Breast epithelium (tissue), 4 donors: ENCODE results near the gene MMP3. TPM values are rescaled to one million over a fixed set of nuclear protein-coding genes. Genes with fewer than 3 reads are reported as not detected.

Experiments used
- DNase-seq, 2 donors: peaks; one replicate each; pipeline ENCODE4 v3.0.0-alpha.2; 2019; ENCODE audit warnings: low spot score in 2 of 2
- H3K27ac ChIP-seq, 2 donors: fragments of 200-600 bp; sonication (generic) in 1 of 2; one replicate each; pipeline ENCODE4 v1.5.1; 2016 to 2019; ENCODE audit warnings: mild to moderate bottlenecking in 1 of 2
- H3K27me3 ChIP-seq, 2 donors: fragments of 200-600 bp; sonication (generic) in 1 of 2; one replicate each; pipeline versions ENCODE4 v1.5.1 to v1.6.0; 2017 to 2019; ENCODE audit warnings: control low read depth in 1 of 2, mild to moderate bottlenecking in 1 of 2
- H3K36me3 ChIP-seq: fragments of 200-600 bp; one replicate; pipeline ENCODE4 v1.5.1; 2019
- H3K4me1 ChIP-seq, 2 donors: fragments of 200-600 bp; sonication (generic); one replicate each; pipeline ENCODE4 v1.5.1; 2016 to 2019; ENCODE audit warnings: control low read depth in 1 of 2
- H3K4me3 ChIP-seq, 3 donors: fragments of 200-600 bp; sonication (generic); 1 replicate in 2 of 3; 2 replicates in 1 of 3; pipeline ENCODE4 v1.5.1; 2016 to 2019; ENCODE audit warnings: mild to moderate bottlenecking in 3 of 3, moderate library complexity in 2 of 3
- H3K9me3 ChIP-seq, 2 donors: fragments of 200-600 bp; sonication (generic) in 1 of 2; one replicate each; pipeline ENCODE4 v1.5.1; 2016 to 2019; ENCODE audit warnings: control low read depth in 1 of 2
- POLR2A ChIP-seq: fragments of 450-650 bp; IDR thresholded peaks from one replicate; pipeline ENCODE4 v1.6.1; 2016; ENCODE audit warnings: antibody characterized with exemption, mild to moderate bottlenecking, moderate library complexity
- POLR2AphosphoS5 ChIP-seq, 3 donors: sonication (generic); formaldehyde crosslinking; IDR thresholded peaks; one replicate each; pipeline ENCODE4 v1.6.1; 2017; ENCODE audit warnings: antibody characterized with exemption in 3 of 3
- intact Hi-C: fragments of 100-400 bp; cut with DNase I; formaldehyde crosslinking; loops from one replicate; pipeline ENCODE4 v1.15.1; 2023; ENCODE audit warnings: low total_unique reads
- total RNA-seq, 3 donors: library from RNA; depleted of rRNA; stranded (reverse); fragments of >200 nt; gene quantifications; one replicate each; pipeline ENCODE4 v1.1.0, GENCODE V29; 2016
- TF ChIP-seq, protein P1 (sequence below), 3 donors: fragments of 450-650 bp; IDR thresholded peaks; one replicate each; pipeline ENCODE4 v1.5.1; 2016 to 2017; ENCODE audit warnings: antibody characterized with exemption in 3 of 3, mild to moderate bottlenecking in 3 of 3, moderate library complexity in 3 of 3

Gene MMP3
- total RNA-seq, result 10 to 100 TPM; 11.0 to 63.4 (median 23.9) TPM

- intact Hi-C loops, result no loop called here
- H3K4me3 ChIP-seq, result no peak within 1 kb of the TSS
- H3K27ac ChIP-seq, result no peak within 1 kb of the TSS
- no peak for DNase-seq
- H3K9me3 ChIP-seq, result no peaks in the 10 kb centered on the region
- no peaks in the 10 kb centered on the region for H3K4me1 ChIP-seq
- TF ChIP-seq POLR2A, result no peak
- H3K36me3 ChIP-seq, result no peaks in the 10 kb centered on the region
- H3K27me3 ChIP-seq, result no peaks in the 10 kb centered on the region
Observed at GRCh38 chr11:102843489-102843888, at the start of gene MMP3. Gene MMP3, minus strand, starts transcription at chr11:102843609. Its CDS starts 63 bp downstream, at chr11:102843546.

DNA sequence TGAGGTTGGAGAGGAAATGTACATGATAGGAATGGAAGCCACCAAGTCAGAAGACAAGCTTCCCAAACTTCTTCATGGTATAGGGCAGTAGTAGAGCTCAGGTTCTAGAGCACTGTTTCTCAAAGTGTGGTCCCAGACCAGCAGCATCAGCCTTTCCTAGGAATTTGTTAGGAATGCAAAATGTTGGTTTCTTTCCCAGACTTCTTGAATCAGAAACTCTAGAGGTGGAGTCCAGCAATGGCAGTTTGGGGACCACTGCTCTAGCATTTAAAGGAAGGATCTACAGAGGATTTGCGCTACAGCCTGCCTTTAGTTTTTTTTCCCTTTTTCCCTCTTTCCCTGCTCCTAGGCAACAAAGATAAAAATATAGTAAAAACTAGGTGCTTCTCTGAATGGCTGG is 48.3 kb upstream of the MMP3 start:
- no peaks in the 10 kb centered on the region for H3K4me1 ChIP-seq
- H3K27ac ChIP-seq, result no peak overlapping the region
- no peaks in the 10 kb centered on the region for H3K36me3 ChIP-seq
- DNase-seq, result no peak
- no peaks in the 10 kb centered on the region for H3K27me3 ChIP-seq
- TF ChIP-seq, protein P1, sequence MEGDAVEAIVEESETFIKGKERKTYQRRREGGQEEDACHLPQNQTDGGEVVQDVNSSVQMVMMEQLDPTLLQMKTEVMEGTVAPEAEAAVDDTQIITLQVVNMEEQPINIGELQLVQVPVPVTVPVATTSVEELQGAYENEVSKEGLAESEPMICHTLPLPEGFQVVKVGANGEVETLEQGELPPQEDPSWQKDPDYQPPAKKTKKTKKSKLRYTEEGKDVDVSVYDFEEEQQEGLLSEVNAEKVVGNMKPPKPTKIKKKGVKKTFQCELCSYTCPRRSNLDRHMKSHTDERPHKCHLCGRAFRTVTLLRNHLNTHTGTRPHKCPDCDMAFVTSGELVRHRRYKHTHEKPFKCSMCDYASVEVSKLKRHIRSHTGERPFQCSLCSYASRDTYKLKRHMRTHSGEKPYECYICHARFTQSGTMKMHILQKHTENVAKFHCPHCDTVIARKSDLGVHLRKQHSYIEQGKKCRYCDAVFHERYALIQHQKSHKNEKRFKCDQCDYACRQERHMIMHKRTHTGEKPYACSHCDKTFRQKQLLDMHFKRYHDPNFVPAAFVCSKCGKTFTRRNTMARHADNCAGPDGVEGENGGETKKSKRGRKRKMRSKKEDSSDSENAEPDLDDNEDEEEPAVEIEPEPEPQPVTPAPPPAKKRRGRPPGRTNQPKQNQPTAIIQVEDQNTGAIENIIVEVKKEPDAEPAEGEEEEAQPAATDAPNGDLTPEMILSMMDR (IDR thresholded peaks at IDR 0.05), result no peak
- no peak for TF ChIP-seq POLR2AphosphoS5 (IDR thresholded peaks at IDR 0.05)
- TF ChIP-seq POLR2A, result no peak
- H3K9me3 ChIP-seq, result no peaks in the 10 kb centered on the region
- intact Hi-C loops, result no loop called here
- H3K4me3 ChIP-seq, result no peak overlapping the region

DNA sequence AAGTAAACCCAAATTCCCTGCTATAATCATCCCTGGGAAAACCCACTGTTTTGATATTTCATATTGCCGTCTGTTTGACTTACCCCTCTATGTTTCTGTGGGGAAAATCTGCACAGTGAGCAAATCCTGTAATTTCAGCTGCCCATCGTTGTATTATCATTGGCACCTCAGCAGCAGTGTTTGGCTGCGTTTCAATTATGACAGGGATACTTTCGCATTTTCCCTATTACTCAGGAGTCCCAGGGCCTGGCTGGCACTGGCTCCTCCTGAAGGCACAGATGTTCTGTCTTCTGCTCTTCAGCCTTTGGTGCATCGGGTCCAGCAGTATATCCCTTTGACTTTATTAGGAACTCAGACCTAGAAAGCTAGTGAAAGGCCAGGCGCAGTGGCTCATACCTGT is 43.6 kb upstream of the MMP3 start:
- Histone ChIP-seq H3K27me3 (no peaks in the 10 kb centered on the region), H3K36me3 (no peaks in the 10 kb centered on the region), H3K4me1 (no peaks in the 10 kb centered on the region), H3K9me3 (no peaks in the 10 kb centered on the region), H3K4me3 (no peak overlapping the region), H3K27ac (no peak overlapping the region)
- intact Hi-C loops, result no loop called here
- DNase-seq, result no peak
- TF ChIP-seq, protein P1 (IDR thresholded peaks at IDR 0.05), result no peak
- TF ChIP-seq POLR2A (no peak), POLR2AphosphoS5 (IDR thresholded peaks at IDR 0.05) (no peak)

GRCh38 chr11:102883141-102883540 is 39.7 kb upstream of the MMP3 start:
- H3K4me1 ChIP-seq, result no peaks in the 10 kb centered on the region
- DNase-seq, result no peak
- H3K27me3 ChIP-seq, result no peaks in the 10 kb centered on the region
- intact Hi-C loops, result no loop called here
- no peaks in the 10 kb centered on the region for H3K36me3 ChIP-seq
- no peak overlapping the region for H3K4me3 ChIP-seq
- no peaks in the 10 kb centered on the region for H3K9me3 ChIP-seq
- no peak overlapping the region for H3K27ac ChIP-seq
- TF ChIP-seq, protein P1 (IDR thresholded peaks at IDR 0.05), result no peak
- no peak for TF ChIP-seq POLR2AphosphoS5 (IDR thresholded peaks at IDR 0.05)

GRCh38 chr11:102882389-102883024 is 39.1 kb upstream of the MMP3 start:
- intact Hi-C loops, result no loop called here

More at GRCh38 chr11:102882389-102883024, 39.1 kb upstream of the MMP3 start:
- Histone ChIP-seq H3K4me3 (no peak overlapping the region), H3K9me3 (no peaks in the 10 kb centered on the region), H3K4me1 (no peaks in the 10 kb centered on the region), H3K27ac (no peak overlapping the region), H3K36me3 (no peaks in the 10 kb centered on the region), H3K27me3 (no peaks in the 10 kb centered on the region)
- TF ChIP-seq POLR2A (no peak), POLR2AphosphoS5 (IDR thresholded peaks at IDR 0.05) (no peak)
- TF ChIP-seq, protein P1 (IDR thresholded peaks at IDR 0.05), result no peak
- no peak for DNase-seq
